Keratinocyte (primary cell): ENCODE data around the gene TRAF5. TPM values are rescaled to one million over a fixed set of nuclear protein-coding genes. Genes with fewer than 3 reads are reported as not detected.

Source experiments
- DNase-seq: peaks from one replicate; pipeline ENCODE4 v3.0.0-alpha.2; 2011; ENCODE audit warnings: low read depth, missing footprints, low spot score
- FAIRE-seq: peaks from 2 replicates; lab custom pipeline; 2011; peaks lifted over from hg19 to GRCh38; lab: Jason Lieb, UNC
- H2AFZ ChIP-seq: 2 replicates; pipeline ENCODE4 v1.6.0; 2012; ENCODE audit warnings: low read length, control low read depth, inconsistent platforms; ENCODE audit not compliant: control insufficient read depth
- H3K27ac ChIP-seq: 2 replicates; pipeline ENCODE4 v1.5.1; 2011; ENCODE audit warnings: low read length; ENCODE audit not compliant: control insufficient read depth, insufficient read depth
- H3K27me3 ChIP-seq: 3 replicates; pipeline ENCODE4 v1.6.0; 2011; ENCODE audit warnings: low read length; ENCODE audit not compliant: control insufficient read depth, insufficient read depth; ENCODE audit errors: extremely low read depth
- H3K36me3 ChIP-seq, 2 experiments: 2 replicates in 1 of 2; 3 replicates in 1 of 2; pipeline ENCODE4 v1.5.1; 2011; ENCODE audit warnings: low read length in 2 of 2, mild to moderate bottlenecking in 1 of 2; ENCODE audit not compliant: control insufficient read depth in 2 of 2, insufficient read depth in 2 of 2; ENCODE audit errors: extremely low read depth in 1 of 2
- H3K4me1 ChIP-seq: 3 replicates; pipeline ENCODE4 v1.5.1; 2011; ENCODE audit warnings: low read length; ENCODE audit not compliant: control insufficient read depth, insufficient read depth; ENCODE audit errors: extremely low read depth
- H3K4me2 ChIP-seq: 3 replicates; pipeline ENCODE4 v1.6.0; 2011; ENCODE audit warnings: low read depth, low read length; ENCODE audit not compliant: control insufficient read depth, insufficient read depth; ENCODE audit errors: extremely low read depth
- H3K4me3 ChIP-seq, 3 experiments: fragments of 200-600 bp in 1 of 3; sonication (generic) in 1 of 3; 2 replicates in 2 of 3; 3 replicates in 1 of 3; pipeline ENCODE4 v1.5.1; 2011 to 2016; ENCODE audit warnings: low read length in 3 of 3, mild to moderate bottlenecking in 3 of 3, control low read depth in 2 of 3, inconsistent platforms in 1 of 3, low read depth in 1 of 3, mixed read lengths in 1 of 3, mixed run types in 1 of 3, moderate library complexity in 1 of 3; ENCODE audit not compliant: control insufficient read depth in 2 of 3, insufficient read depth in 2 of 3; ENCODE audit errors: extremely low read depth in 1 of 3
- H3K79me2 ChIP-seq: 2 replicates; pipeline ENCODE4 v1.6.0; 2012; ENCODE audit warnings: low read length; ENCODE audit not compliant: control insufficient read depth, insufficient read depth
- H3K9ac ChIP-seq: 3 replicates; pipeline ENCODE4 v1.6.0; 2011; ENCODE audit warnings: low read length; ENCODE audit not compliant: control insufficient read depth, insufficient read depth; ENCODE audit errors: extremely low read depth
- H3K9me1 ChIP-seq: 3 replicates; pipeline ENCODE4 v1.6.0; 2011; ENCODE audit warnings: low read length; ENCODE audit not compliant: control insufficient read depth, insufficient read depth; ENCODE audit errors: extremely low read depth
- H3K9me3 ChIP-seq: 2 replicates; pipeline ENCODE4 v1.5.1; 2012; ENCODE audit warnings: low read depth, low read length; ENCODE audit not compliant: control insufficient read depth
- H4K20me1 ChIP-seq: 3 replicates; pipeline ENCODE4 v1.6.0; 2011; ENCODE audit warnings: low read length; ENCODE audit not compliant: control insufficient read depth, insufficient read depth; ENCODE audit errors: extremely low read depth
- CTCF ChIP-seq, 3 experiments: IDR thresholded peaks in 1 of 3; conservative IDR thresholded peaks in 1 of 3; optimal IDR thresholded peaks in 1 of 3; 2 replicates in 2 of 3; 3 replicates in 1 of 3; pipeline versions ENCODE3 to v1.5.1; 2011; ENCODE audit warnings: low read length in 3 of 3, mild to moderate bottlenecking in 3 of 3, moderate library complexity in 2 of 3, control low read depth in 1 of 3, inconsistent platforms in 1 of 3; ENCODE audit not compliant: insufficient read depth in 2 of 3; ENCODE audit errors: extremely low read depth in 1 of 3
- EZH2 ChIP-seq: IDR thresholded peaks from one replicate; pipeline ENCODE4 v1.6.1; 2012; ENCODE audit warnings: inconsistent platforms, mild to moderate bottlenecking, low read length, moderate library complexity
- dilution Hi-C: fragments of 300-500 bp; cut with MboI; formaldehyde crosslinking; loops from one replicate; pipeline ENCODE4 v1.7.0; 2020; ENCODE audit warnings: low sequenced_read_pairs; ENCODE audit not compliant: extremely low pct_ligation_motif_present
- polyA plus RNA-seq, 5 experiments: library from polyadenylated mRNA; depleted of rRNA in 3 of 5; stranded (reverse) in 3 of 5; stranded (forward) in 1 of 5; unstranded in 1 of 5; fragments of >200 nt; gene quantifications; 1 replicate in 1 of 5; 2 replicates in 3 of 5; 3 replicates in 1 of 5; pipeline versions ENCODE4 v1.2.1 to v1.2.3, GENCODE V29; 2011 to 2012; ENCODE audit warnings: missing spikeins in 2 of 5, low read depth in 1 of 5, low replicate concordance in 1 of 5

Gene TRAF5
- polyA plus RNA-seq, 1 donor (not counting 4 experiments of a cell fraction or from before 2014, with no cell fraction given), result 2.1 TPM

- Histone ChIP-seq H3K4me3 (no peak overlapping the region), H2AFZ (no peak overlapping the region), H3K9me3 (no peaks in the 10 kb centered on the region), H3K9ac (no peak overlapping the region), H3K27me3 (no peaks in the 10 kb centered on the region), H3K79me2 (no peaks in the 10 kb centered on the region), H3K4me1 (no peaks in the 10 kb centered on the region), H3K27ac (no peak overlapping the region), H3K4me2 (no peak overlapping the region), H4K20me1 (no peaks in the 10 kb centered on the region), H3K9me1 (no peaks in the 10 kb centered on the region), H3K36me3 (no peaks in the 10 kb centered on the region)
- DNase-seq (no peak), FAIRE-seq (no peak)
- dilution Hi-C loops, result no loop called here
- TF ChIP-seq CTCF (optimal IDR thresholded peaks at IDR 0.05 in 1 of 3, IDR thresholded peaks at IDR 0.05 in 1 of 3, conservative IDR thresholded peaks at IDR 0.05 in 1 of 3; ENCODE audit: extremely low read depth in 1 of 3, insufficient read depth in 2 of 3, low read length in 3 of 3), result no peak
- no peak for TF ChIP-seq EZH2
These were observed 32.1 kb downstream of the TRAF5 start for GRCh38 chr1:211358685-211359084.

GRCh38 chr1:211359876-211360275, 33.2 kb downstream of the TRAF5 start:
- TF ChIP-seq CTCF (optimal IDR thresholded peaks at IDR 0.05 in 1 of 3, IDR thresholded peaks at IDR 0.05 in 1 of 3, conservative IDR thresholded peaks at IDR 0.05 in 1 of 3; ENCODE audit: extremely low read depth in 1 of 3, insufficient read depth in 2 of 3, low read length in 3 of 3) (no peak), EZH2 (no peak)
- H3K79me2 ChIP-seq, result no peaks in the 10 kb centered on the region
- H3K36me3 ChIP-seq, result no peaks in the 10 kb centered on the region
- no peak overlapping the region for H3K4me2 ChIP-seq
- H3K27ac ChIP-seq, result no peak overlapping the region
- dilution Hi-C loops, result no loop called here
- H3K27me3 ChIP-seq, result no peaks in the 10 kb centered on the region
- DNase-seq (no peak), FAIRE-seq (no peak)
- H4K20me1 ChIP-seq, result no peaks in the 10 kb centered on the region
- H2AFZ ChIP-seq, result no peak overlapping the region
- no peaks in the 10 kb centered on the region for H3K9me3 ChIP-seq
- no peak overlapping the region for H3K4me3 ChIP-seq
- H3K4me1 ChIP-seq, result no peaks in the 10 kb centered on the region
- no peaks in the 10 kb centered on the region for H3K9me1 ChIP-seq
- no peak overlapping the region for H3K9ac ChIP-seq
